ENCODE measurements around the gene REN. TPM values are rescaled to one million over a fixed set of nuclear protein-coding genes. Genes with fewer than 3 reads are reported as not detected.

Gene REN
- total RNA-seq, 4 donors from 2014 or later, result 0.17 to 0.26 TPM; not detected in 2

GRCh38 chr1:204134103-204134502 is 32.0 kb downstream of the REN start:
- 73 to 76% methylated on average over 11 of the region's 11 CpGs for WGBS, 2 donors
- DNase-seq (ENCODE audit: low spot score in 2 of 2), result no peak
- TF ChIP-seq CTCF (IDR thresholded peaks at IDR 0.05), result no peak
- TF ChIP-seq POLR2A (IDR thresholded peaks at IDR 0.05), result no peak
- H3K4me3 ChIP-seq (ENCODE audit: low read depth, poor library complexity, severe bottlenecking), result no peak overlapping the region
- intact Hi-C loops (cut with DNase I; ENCODE audit: low total_unique reads), result no loop called here

- 75 to 79% methylated on average over 6 of the region's 6 CpGs for whole genome bisulfite sequencing, 2 donors
- no peak for TF ChIP-seq POLR2A (IDR thresholded peaks at IDR 0.05)
- no peak for TF ChIP-seq CTCF (IDR thresholded peaks at IDR 0.05)
- intact Hi-C loops (cut with DNase I; ENCODE audit: low total_unique reads), result no loop called here
- H3K4me3 ChIP-seq (ENCODE audit: low read depth, poor library complexity, severe bottlenecking), result no peak overlapping the region
- no peak for DNase-seq (ENCODE audit: low spot score in 2 of 2)
Measured at GRCh38 chr1:204132718-204133117, 33.4 kb downstream of the REN start.

GRCh38 chr1:204131978-204132377 is 34.2 kb downstream of the REN start:
- no peak for DNase-seq (ENCODE audit: low spot score in 2 of 2)
- intact Hi-C loops (cut with DNase I; ENCODE audit: low total_unique reads), result no loop called here
- WGBS, 2 donors, result 87 to 98% methylated on average over 3 to 4 of the region's 4 CpGs
- no peak overlapping the region for H3K4me3 ChIP-seq (ENCODE audit: low read depth, poor library complexity, severe bottlenecking)
- TF ChIP-seq POLR2A (IDR thresholded peaks at IDR 0.05), result no peak
- TF ChIP-seq CTCF (IDR thresholded peaks at IDR 0.05), result no peak

GRCh38 chr1:204130981-204131892 is 34.9 kb downstream of the REN start:
- intact Hi-C loops (cut with DNase I; ENCODE audit: low total_unique reads), result no loop called here
- TF ChIP-seq POLR2A (IDR thresholded peaks at IDR 0.05), result no peak
- no peak for TF ChIP-seq CTCF (IDR thresholded peaks at IDR 0.05)
- no peak overlapping the region for H3K4me3 ChIP-seq (ENCODE audit: low read depth, poor library complexity, severe bottlenecking)
- WGBS, 2 donors, result 37 to 51% methylated on average over 11 of the region's 11 CpGs
- no peak for DNase-seq (ENCODE audit: low spot score in 2 of 2)

- 55 to 69% methylated on average over 4 of the region's 4 CpGs for WGBS, 2 donors
- intact Hi-C loops (cut with DNase I; ENCODE audit: low total_unique reads), result no loop called here
- TF ChIP-seq POLR2A (IDR thresholded peaks at IDR 0.05), result no peak
- no peak for TF ChIP-seq CTCF (IDR thresholded peaks at IDR 0.05)
- no peak overlapping the region for H3K4me3 ChIP-seq (ENCODE audit: low read depth, poor library complexity, severe bottlenecking)
- DNase-seq (ENCODE audit: low spot score in 2 of 2), result no peak
Measured at GRCh38 chr1:204130178-204130577, 36.0 kb downstream of the REN start.
